ENCODE data around the gene BROX. TPM values are rescaled to one million over a fixed set of nuclear protein-coding genes. Genes with fewer than 3 reads are reported as not detected.
"Not testable (repeated sequence)": the region's sequence is repeated elsewhere in the genome, so short reads cannot be mapped to it uniquely, and the experiment has no call there.

Gene BROX
- total and polyA plus RNA-seq, 5 donors, result 12.7 to 29.6 (median 26.8) TPM

- no peaks in the 10 kb centered on the region for H3K9me3 ChIP-seq (ENCODE audit: control insufficient read depth, low read length)
- H3K4me3 ChIP-seq (ENCODE audit: low read length), result no peak overlapping the region
- no peaks in the 10 kb centered on the region for H3K27me3 ChIP-seq (ENCODE audit: control insufficient read depth, insufficient read depth)
- H3K27ac ChIP-seq (ENCODE audit: low read length), result no peak overlapping the region
- ATAC-seq (no peak), DNase-seq (no peak)
- H3K4me1 ChIP-seq (ENCODE audit: control insufficient read depth, insufficient read depth, low read length), result no peaks in the 10 kb centered on the region
- 84% methylated on average over 3 of the region's 3 CpGs for WGBS
- intact Hi-C loops (cut with DNase I), result loop anchor here in 1 of 4 donors (10.0 kb wide), 1 partner anchor 344 kb away; no protein-coding TSS in a partner anchor
Measured at GRCh38 chr1:222751255-222751654, 38.9 kb downstream of the BROX start.

- intact Hi-C loops (cut with DNase I), result loop anchor here in 1 of 4 donors (10.0 kb wide), 1 partner anchor 340 kb away; no protein-coding TSS in a partner anchor
- H3K27me3 ChIP-seq (ENCODE audit: control insufficient read depth, insufficient read depth), result no peaks in the 10 kb centered on the region
- H3K4me3 ChIP-seq (ENCODE audit: low read length), result no peak overlapping the region
- H3K4me1 ChIP-seq (ENCODE audit: control insufficient read depth, insufficient read depth, low read length), result no peaks in the 10 kb centered on the region
- ATAC-seq, result peak; percentile 80 to 87
- peak; percentile 68 to 83 (median 72) for DNase-seq
- H3K27ac ChIP-seq (ENCODE audit: low read length), result no peak overlapping the region
- H3K9me3 ChIP-seq (ENCODE audit: control insufficient read depth, low read length), result no peaks in the 10 kb centered on the region
- 69% methylated on average over 10 of the region's 10 CpGs for WGBS
Measured at GRCh38 chr1:222754366-222755139, 42.2 kb downstream of the BROX start.

GRCh38 chr1:222757646-222758268 is 45.4 kb downstream of the BROX start:
- 56% methylated on average over 10 of the region's 10 CpGs for WGBS

GRCh38 chr1:222759451-222760035 is 47.2 kb downstream of the BROX start:
- intact Hi-C loops (cut with DNase I), result loop anchor here in 1 of 4 donors (10.0 kb wide), 1 partner anchor 335 kb away; no protein-coding TSS in a partner anchor
- Histone ChIP-seq H3K4me1 (ENCODE audit: control insufficient read depth, insufficient read depth, low read length) (no peaks in the 10 kb centered on the region), H3K27me3 (ENCODE audit: control insufficient read depth, insufficient read depth) (no peaks in the 10 kb centered on the region), H3K9me3 (ENCODE audit: control insufficient read depth, low read length) (no peaks in the 10 kb centered on the region), H3K4me3 (ENCODE audit: low read length) (no peak overlapping the region), H3K27ac (ENCODE audit: low read length) (no peak overlapping the region)
- peak in 1 of 3 donors; percentile 37 for DNase-seq
- WGBS, result 75% methylated on average over 5 of the region's 5 CpGs
- no peak for ATAC-seq

More at GRCh38 chr1:222757646-222758268, 45.4 kb downstream of the BROX start:
- intact Hi-C loops (cut with DNase I), result loop anchor here in 1 of 4 donors (10.0 kb wide), 1 partner anchor 337 kb away; no protein-coding TSS in a partner anchor
- Histone ChIP-seq H3K27ac (ENCODE audit: low read length) (no peak overlapping the region), H3K4me3 (ENCODE audit: low read length) (no peak overlapping the region), H3K4me1 (ENCODE audit: control insufficient read depth, insufficient read depth, low read length) (no peaks in the 10 kb centered on the region), H3K27me3 (ENCODE audit: control insufficient read depth, insufficient read depth) (no peaks in the 10 kb centered on the region), H3K9me3 (ENCODE audit: control insufficient read depth, low read length) (no peaks in the 10 kb centered on the region)
- ATAC-seq (peak; percentile 67 to 69), DNase-seq (peak in 2 of 3 donors; percentile 27 to 65)

- no peak for DNase-seq
- Histone ChIP-seq H3K4me3 (ENCODE audit: low read length) (no peak overlapping the region), H3K4me1 (ENCODE audit: control insufficient read depth, insufficient read depth, low read length) (no peaks in the 10 kb centered on the region), H3K9me3 (ENCODE audit: control insufficient read depth, low read length) (no peaks in the 10 kb centered on the region), H3K27me3 (ENCODE audit: control insufficient read depth, insufficient read depth) (no peaks in the 10 kb centered on the region), H3K27ac (ENCODE audit: low read length) (no peak overlapping the region)
- 57% methylated on average over 1 of the region's 1 CpG for WGBS
- intact Hi-C loops (cut with DNase I), result no loop called here
- ATAC-seq, result no peak
Measured at GRCh38 chr1:222761083-222761482, 48.7 kb downstream of the BROX start.

- H3K9me3 ChIP-seq (ENCODE audit: control insufficient read depth, low read length); H3K4me3 ChIP-seq (ENCODE audit: low read length); H3K4me1 ChIP-seq (ENCODE audit: control insufficient read depth, insufficient read depth, low read length); intact Hi-C loops (cut with DNase I); DNase-seq; ATAC-seq; H3K27me3 ChIP-seq (ENCODE audit: control insufficient read depth, insufficient read depth); H3K27ac ChIP-seq (ENCODE audit: low read length): not testable (repeated sequence)
- WGBS, result 50% methylated on average over 4 of the region's 4 CpGs
Measured at GRCh38 chr1:222762178-222762577, 49.8 kb downstream of the BROX start.

GRCh38 chr1:222767152-222767571 is 54.8 kb downstream of the BROX start:
- H3K4me1 ChIP-seq (ENCODE audit: control insufficient read depth, insufficient read depth, low read length), result no peaks in the 10 kb centered on the region
- WGBS, result 83% methylated on average over 5 of the region's 5 CpGs
- no peak for ATAC-seq
- H3K9me3 ChIP-seq (ENCODE audit: control insufficient read depth, low read length), result peaks cover 2% of the 10 kb centered on the region
- no peaks in the 10 kb centered on the region for H3K27me3 ChIP-seq (ENCODE audit: control insufficient read depth, insufficient read depth)
- H3K4me3 ChIP-seq (ENCODE audit: low read length), result no peak overlapping the region
- no peak for DNase-seq
- H3K27ac ChIP-seq (ENCODE audit: low read length), result no peak overlapping the region
- intact Hi-C loops (cut with DNase I), result no loop called here

GRCh38 chr1:222768592-222768991 is 56.2 kb downstream of the BROX start:
- no peak for ATAC-seq
- Histone ChIP-seq H3K9me3 (ENCODE audit: control insufficient read depth, low read length) (peaks cover 2% of the 10 kb centered on the region), H3K27me3 (ENCODE audit: control insufficient read depth, insufficient read depth) (no peaks in the 10 kb centered on the region), H3K27ac (ENCODE audit: low read length) (no peak overlapping the region), H3K4me3 (ENCODE audit: low read length) (no peak overlapping the region), H3K4me1 (ENCODE audit: control insufficient read depth, insufficient read depth, low read length) (no peaks in the 10 kb centered on the region)
- intact Hi-C loops (cut with DNase I), result no loop called here
- DNase-seq, result no peak

GRCh38 chr1:222769181-222769580 is 56.8 kb downstream of the BROX start:
- H3K4me3 ChIP-seq (ENCODE audit: low read length), result no peak overlapping the region
- no peaks in the 10 kb centered on the region for H3K27me3 ChIP-seq (ENCODE audit: control insufficient read depth, insufficient read depth)
- intact Hi-C loops (cut with DNase I), result no loop called here
- DNase-seq, result no peak
- peaks cover 2% of the 10 kb centered on the region for H3K9me3 ChIP-seq (ENCODE audit: control insufficient read depth, low read length)
- WGBS, result 67% methylated on average over 1 of the region's 1 CpG
- no peak for ATAC-seq
- no peak overlapping the region for H3K27ac ChIP-seq (ENCODE audit: low read length)
- H3K4me1 ChIP-seq (ENCODE audit: control insufficient read depth, insufficient read depth, low read length), result no peaks in the 10 kb centered on the region

- H3K9me3 ChIP-seq (ENCODE audit: control insufficient read depth, low read length), result peaks cover 2% of the 10 kb centered on the region
- H3K27ac ChIP-seq (ENCODE audit: low read length), result no peak overlapping the region
- no peak for DNase-seq
- H3K4me1 ChIP-seq (ENCODE audit: control insufficient read depth, insufficient read depth, low read length), result no peaks in the 10 kb centered on the region
- no peaks in the 10 kb centered on the region for H3K27me3 ChIP-seq (ENCODE audit: control insufficient read depth, insufficient read depth)
- ATAC-seq, result no peak
- intact Hi-C loops (cut with DNase I), result no loop called here
- 77% methylated on average over 2 of the region's 2 CpGs for WGBS
- no peak overlapping the region for H3K4me3 ChIP-seq (ENCODE audit: low read length)
Measured at GRCh38 chr1:222769971-222770620, 57.7 kb downstream of the BROX start.
